H1 (cell line): ENCODE measurements around the gene CRACDL. TPM values are rescaled to one million over a fixed set of nuclear protein-coding genes. Genes with fewer than 3 reads are reported as not detected.

Experiments
- CTCF ChIA-PET: fragments of 300-600 bp; sonication (Branson Sonifier 250); formaldehyde crosslinking; loops from one replicate; lab custom pipeline; 2021; ENCODE audit not compliant: partially characterized antibody; lab: Charles Lee
- POLR2A ChIA-PET: fragments of 300-600 bp; sonication (Branson Sonifier 250); formaldehyde crosslinking; loops from one replicate; lab custom pipeline; 2021; ENCODE audit warnings: inconsistent platforms; ENCODE audit not compliant: partially characterized antibody; lab: Charles Lee
- DNase-seq, 2 experiments: peaks; one replicate each; pipeline versions ENCODE4 v3.0.0 to v3.0.0-alpha.2; 2010 to 2022; ENCODE audit warnings: low spot score in 2 of 2, low read depth in 1 of 2, mixed read lengths in 1 of 2
- FAIRE-seq: peaks from 2 replicates; lab custom pipeline; 2011; peaks lifted over from hg19 to GRCh38; lab: Jason Lieb, UNC
- H2AFZ ChIP-seq: 2 replicates; pipeline ENCODE4 v1.8.1; 2012; ENCODE audit warnings: low read length, inconsistent platforms
- H2AK5ac ChIP-seq: 2 replicates; pipeline ENCODE4 v1.6.1; 2013; ENCODE audit warnings: low read depth, low read length
- H2BK120ac ChIP-seq: replicated peaks from 2 replicates; pipeline ENCODE3; 2013; ENCODE audit warnings: low read depth, low read length, inconsistent platforms
- H2BK12ac ChIP-seq: 2 replicates; pipeline ENCODE4 v1.6.1; 2013; ENCODE audit warnings: low read depth, low read length
- H2BK15ac ChIP-seq: 2 replicates; pipeline ENCODE4 v1.6.1; 2013; ENCODE audit warnings: low read length
- H2BK20ac ChIP-seq: 2 replicates; pipeline ENCODE4 v1.6.1; 2013; ENCODE audit warnings: low read length
- H2BK5ac ChIP-seq: 2 replicates; pipeline ENCODE4 v1.6.1; 2013; ENCODE audit warnings: low read depth, low read length
- H3K14ac ChIP-seq: 2 replicates; pipeline ENCODE4 v1.6.1; 2013; ENCODE audit warnings: inconsistent platforms; ENCODE audit not compliant: insufficient read length
- H3K18ac ChIP-seq: 2 replicates; pipeline ENCODE4 v1.6.1; 2013; ENCODE audit warnings: low read length; ENCODE audit errors: extremely low read depth
- H3K23ac ChIP-seq: 2 replicates; pipeline ENCODE4 v1.6.1; 2013; ENCODE audit warnings: inconsistent platforms; ENCODE audit not compliant: insufficient read length
- H3K23me2 ChIP-seq: 2 replicates; pipeline ENCODE4 v1.6.1; 2013; ENCODE audit warnings: low read depth, low read length
- H3K27ac ChIP-seq: 2 replicates; pipeline ENCODE4 v1.6.1; 2011; ENCODE audit warnings: low read depth, low read length, inconsistent platforms
- H3K27me3 ChIP-seq, 4 experiments: replicated peaks in 1 of 4; 1 replicate in 1 of 4; 2 replicates in 3 of 4; pipeline versions ENCODE4 v1.6.1 to v1.8.1; 2011 to 2013; ENCODE audit warnings: low read length in 3 of 4, mild to moderate bottlenecking in 3 of 4, inconsistent platforms in 2 of 4, mixed read lengths in 2 of 4, moderate library complexity in 1 of 4; ENCODE audit not compliant: control insufficient read depth in 3 of 4, insufficient read depth in 3 of 4; ENCODE audit errors: extremely low read depth in 1 of 4
- H3K36me3 ChIP-seq, 4 experiments: 2 replicates each; pipeline versions ENCODE4 v1.6.1 to v1.8.1; 2011 to 2013; ENCODE audit warnings: mild to moderate bottlenecking in 4 of 4, low read length in 3 of 4, moderate library complexity in 2 of 4, control low read depth in 1 of 4, inconsistent platforms in 1 of 4; ENCODE audit not compliant: insufficient read depth in 4 of 4, control insufficient read depth in 2 of 4
- H3K4ac ChIP-seq: replicated peaks from 2 replicates; pipeline ENCODE3; 2013; ENCODE audit warnings: low read length, low read depth, mixed read lengths, inconsistent platforms; ENCODE audit not compliant: insufficient read length
- H3K4me1 ChIP-seq, 4 experiments: replicated peaks in 1 of 4; 1 replicate in 1 of 4; 2 replicates in 3 of 4; pipeline versions ENCODE4 v1.6.1 to v1.8.1; 2011 to 2013; ENCODE audit warnings: low read length in 3 of 4, inconsistent platforms in 2 of 4, mixed read lengths in 1 of 4; ENCODE audit not compliant: insufficient read depth in 4 of 4, control insufficient read depth in 3 of 4
- H3K4me2 ChIP-seq, 2 experiments: 2 replicates each; pipeline versions ENCODE4 v1.6.1 to v1.8.1; 2011 to 2013; ENCODE audit warnings: low read depth in 2 of 2, low read length in 2 of 2, control low read depth in 1 of 2, inconsistent platforms in 1 of 2, mild to moderate bottlenecking in 1 of 2; ENCODE audit not compliant: insufficient read depth in 1 of 2
- H3K4me3 ChIP-seq, 4 experiments: fragments of 200-600, 300-600 bp in 1 of 4; sonication (generic), shearing (Covaris generic), sonication (Bioruptor Twin) in 1 of 4; 2 replicates each; pipeline versions ENCODE4 v1.5.1 to v1.8.1; 2011 to 2016; ENCODE audit warnings: low read length in 4 of 4, low read depth in 3 of 4, control low read depth in 2 of 4, inconsistent platforms in 2 of 4, mild to moderate bottlenecking in 2 of 4, mixed read lengths in 1 of 4, moderate library complexity in 1 of 4; ENCODE audit not compliant: insufficient read depth in 2 of 4; ENCODE audit errors: extremely low read depth in 1 of 4
- H3K56ac ChIP-seq: replicated peaks from 2 replicates; pipeline ENCODE3; 2013; ENCODE audit warnings: low read depth, mild to moderate bottlenecking, mixed read lengths, low read length, inconsistent platforms; ENCODE audit not compliant: insufficient read length
- H3K79me1 ChIP-seq: 2 replicates; pipeline ENCODE4 v1.6.1; 2013; ENCODE audit warnings: low read depth, low read length, control low read depth
- H3K79me2 ChIP-seq, 2 experiments: 2 replicates each; pipeline versions ENCODE4 v1.6.1 to v1.8.1; 2012 to 2013; ENCODE audit warnings: low read length in 2 of 2, mild to moderate bottlenecking in 2 of 2, inconsistent platforms in 1 of 2; ENCODE audit not compliant: insufficient read depth in 2 of 2, control insufficient read depth in 1 of 2
- H3K9ac ChIP-seq, 4 experiments: replicated peaks in 1 of 4; 1 replicate in 1 of 4; 2 replicates in 3 of 4; pipeline versions ENCODE4 v1.6.1 to v1.8.1; 2011 to 2013; ENCODE audit warnings: low read depth in 3 of 4, low read length in 3 of 4, control low read depth in 2 of 4, mild to moderate bottlenecking in 2 of 4, moderate library complexity in 2 of 4, inconsistent platforms in 1 of 4; ENCODE audit errors: extremely low read depth in 1 of 4
- H3K9me3 ChIP-seq, 2 experiments: 2 replicates each; pipeline versions ENCODE4 v1.6.1 to v1.8.1; 2012 to 2013; ENCODE audit warnings: mild to moderate bottlenecking in 2 of 2, moderate library complexity in 2 of 2, control low read depth in 1 of 2, inconsistent platforms in 1 of 2, low read depth in 1 of 2, low read length in 1 of 2, mixed read lengths in 1 of 2; ENCODE audit not compliant: insufficient read depth in 2 of 2
- H4K20me1 ChIP-seq, 2 experiments: replicated peaks in 1 of 2; 2 replicates each; pipeline versions ENCODE3 to v1.8.1; 2011 to 2013; ENCODE audit warnings: inconsistent platforms in 2 of 2, low read length in 2 of 2, mild to moderate bottlenecking in 1 of 2; ENCODE audit not compliant: insufficient read depth in 2 of 2, control insufficient read depth in 1 of 2
- H4K5ac ChIP-seq: 2 replicates; pipeline ENCODE4 v1.6.1; 2013; ENCODE audit warnings: low read length, low read depth, mixed read lengths, inconsistent platforms; ENCODE audit not compliant: insufficient read length
- H4K8ac ChIP-seq: 2 replicates; pipeline ENCODE4 v1.8.0; 2013; ENCODE audit warnings: mild to moderate bottlenecking, moderate library complexity, low read length, inconsistent platforms; ENCODE audit not compliant: insufficient read depth; ENCODE audit errors: extremely low read depth
- H4K91ac ChIP-seq: replicated peaks from 2 replicates; pipeline ENCODE3; 2013; ENCODE audit warnings: low read length, mixed read lengths, inconsistent platforms; ENCODE audit not compliant: insufficient read length
- BRCA1 ChIP-seq: IDR thresholded peaks from 2 replicates; pipeline ENCODE4 v1.6.1; 2012; ENCODE audit warnings: low read depth, low read length, improper control_type of control experiment
- RBBP5 ChIP-seq: IDR thresholded peaks from 2 replicates; pipeline ENCODE4 v1.7.1; 2012; ENCODE audit warnings: low read depth, mild to moderate bottlenecking, inconsistent platforms, low read length, moderate library complexity, borderline replicate concordance
- SAP30 ChIP-seq: fragments of 300-600 bp; sonication (generic); IDR thresholded peaks from 2 replicates; pipeline ENCODE4 v1.7.1; 2012; ENCODE audit warnings: low read length, moderate library complexity, mild to moderate bottlenecking, inconsistent platforms; ENCODE audit not compliant: insufficient read depth, insufficient replicate concordance
- SP1 ChIP-seq: IDR thresholded peaks from 2 replicates; pipeline ENCODE4 v1.6.1; 2011; ENCODE audit warnings: low read depth, low read length
- WGBS, 2 experiments: shearing (Covaris generic) in 1 of 2; methylation state at CpG; one replicate each; pipeline versions ENCODE4 v1.1.6 to v1.1.7; 2013 to 2015; ENCODE audit warnings: low lambda C conversion rate in 2 of 2, mixed read lengths in 2 of 2, inconsistent platforms in 1 of 2, low coverage in 1 of 2, missing lambda C conversion rate in 1 of 2; ENCODE audit not compliant: insufficient replicate concordance in 2 of 2, insufficient coverage in 1 of 2, insufficient read length in 1 of 2; ENCODE audit errors: extremely low coverage in 1 of 2, missing lambda C conversion rate in 1 of 2; 5-methylcytosine and 5-hydroxymethylcytosine counted together
- polyA plus RNA-seq, 7 experiments: library from polyadenylated mRNA; depleted of rRNA in 3 of 7; stranded (reverse) in 5 of 7; unstranded in 2 of 7; fragments of >200 nt in 5 of 7; fragments of 200-250 nt in 2 of 7; gene quantifications; 1 replicate in 5 of 7; 2 replicates in 1 of 7; 4 replicates in 1 of 7; pipeline versions ENCODE4 v1.2.1 to v1.2.3, GENCODE V29; 2011 to 2013; ENCODE audit warnings: missing spikeins in 2 of 7, mixed read lengths in 2 of 7
- total RNA-seq: library from RNA; stranded (reverse); fragmentation: NEBNext Ultra II Directional; extraction: Animal tissue kit (Norgen Biotek cat#: 25700); gene quantifications from 2 replicates; pipeline ENCODE4 v1.2.1, GENCODE V29; 2021
- TF ChIP-seq, protein P1 (sequence below): IDR thresholded peaks from 2 replicates; pipeline ENCODE4 v1.6.1; 2012; ENCODE audit warnings: low read length, inconsistent platforms

The CRACDL gene
- total and polyA plus RNA-seq, 2 of the 8 experiments (the other 6 are each of a cell fraction or from before 2014, with no cell fraction given) = 0.07 to 0.38 TPM

DNA sequence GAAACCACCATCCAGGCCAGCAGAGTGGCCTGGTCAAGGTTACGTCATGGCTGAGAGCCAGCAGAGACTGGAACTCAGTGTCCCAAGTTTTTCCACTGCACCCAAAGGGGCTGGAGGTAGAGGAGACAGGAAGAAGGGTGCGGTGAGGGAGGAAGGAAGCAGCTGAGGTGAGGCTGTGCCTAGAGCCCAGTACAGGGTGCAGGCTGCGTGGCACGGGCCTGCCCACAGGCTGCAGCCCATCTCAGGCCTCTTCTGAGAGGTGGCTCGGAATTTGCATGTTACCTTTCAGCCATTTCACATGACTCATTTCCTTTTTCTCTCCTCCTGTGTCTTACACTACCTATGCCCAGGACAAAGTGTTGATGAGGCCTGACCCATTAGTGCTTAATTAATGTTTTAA, 191.4 kb downstream of the CRACDL start:
- POLR2A ChIA-PET = no interaction called here
- no peak overlapping the region for H3K4me3 ChIP-seq
- no peak overlapping the region for H2BK5ac ChIP-seq
- no peaks in the 10 kb centered on the region for H3K23me2 ChIP-seq
- H3K36me3 ChIP-seq = no peaks in the 10 kb centered on the region
- no peaks in the 10 kb centered on the region for H3K9me3 ChIP-seq
- H3K4ac ChIP-seq = no peak overlapping the region
- H3K18ac ChIP-seq = no peak overlapping the region
- H4K8ac ChIP-seq = no peak overlapping the region
- no peak overlapping the region for H3K56ac ChIP-seq
- no peak overlapping the region for H3K27ac ChIP-seq
- DNase-seq (no peak), FAIRE-seq (no peak)
- no peak overlapping the region for H2BK120ac ChIP-seq
- no peaks in the 10 kb centered on the region; the same call in 1 of the 2 replicates for H3K79me1 ChIP-seq
- no peak overlapping the region for H3K9ac ChIP-seq
- H3K23ac ChIP-seq = no peak overlapping the region
- WGBS, 2 experiments = 93% methylated on average over 5 of the region's 5 CpGs; no CpG with 5 or more reads in 1 of the 2 experiments
- no peak overlapping the region for H2BK15ac ChIP-seq
- H2BK20ac ChIP-seq = no peak overlapping the region
- no peaks in the 10 kb centered on the region for H3K27me3 ChIP-seq
- CTCF ChIA-PET = interaction anchor here (1.2 to 1.3 kb wide), 2 partner anchors 11 to 62 kb away, joined by 3 to 4 read pairs; no protein-coding TSS in a partner anchor
- no peak overlapping the region for H3K4me2 ChIP-seq
- no peak overlapping the region for H3K14ac ChIP-seq
- H3K4me1 ChIP-seq = peaks cover 0 to 3% (median under 1%) of the 10 kb centered on the region in 4 experiments; a peak in 2 of 7 replicates
- no peaks in the 10 kb centered on the region for H3K79me2 ChIP-seq
- no peak overlapping the region for H2BK12ac ChIP-seq
- no peak overlapping the region for H2AFZ ChIP-seq
- no peak overlapping the region for H2AK5ac ChIP-seq
- H4K91ac ChIP-seq = no peak overlapping the region
- H4K5ac ChIP-seq = no peak overlapping the region
- no peaks in the 10 kb centered on the region for H4K20me1 ChIP-seq
- TF ChIP-seq BRCA1 (no peak), RBBP5 (no peak), SAP30 (no peak), SP1 (no peak)
- TF ChIP-seq, protein P1, sequence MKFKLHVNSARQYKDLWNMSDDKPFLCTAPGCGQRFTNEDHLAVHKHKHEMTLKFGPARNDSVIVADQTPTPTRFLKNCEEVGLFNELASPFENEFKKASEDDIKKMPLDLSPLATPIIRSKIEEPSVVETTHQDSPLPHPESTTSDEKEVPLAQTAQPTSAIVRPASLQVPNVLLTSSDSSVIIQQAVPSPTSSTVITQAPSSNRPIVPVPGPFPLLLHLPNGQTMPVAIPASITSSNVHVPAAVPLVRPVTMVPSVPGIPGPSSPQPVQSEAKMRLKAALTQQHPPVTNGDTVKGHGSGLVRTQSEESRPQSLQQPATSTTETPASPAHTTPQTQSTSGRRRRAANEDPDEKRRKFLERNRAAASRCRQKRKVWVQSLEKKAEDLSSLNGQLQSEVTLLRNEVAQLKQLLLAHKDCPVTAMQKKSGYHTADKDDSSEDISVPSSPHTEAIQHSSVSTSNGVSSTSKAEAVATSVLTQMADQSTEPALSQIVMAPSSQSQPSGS = no peak
